Common myeloid progenitor, CD34-positive (primary cell): Measurements from ENCODE around the gene NPHP1.
"Not testable (repeated sequence)": the region's sequence is repeated elsewhere in the genome, so short reads cannot be mapped to it uniquely, and the experiment has no call there.

Experiments used
- CTCF ChIA-PET: fragments of 350-600 bp; sonication (Branson Sonifier 250); formaldehyde crosslinking; loops from one replicate; lab custom pipeline; 2021; ENCODE audit warnings: antibody characterized with exemption; lab: Charles Lee
- POLR2A ChIA-PET: fragments of 350-600 bp; sonication (Branson Sonifier 250); formaldehyde crosslinking; loops from one replicate; lab custom pipeline; 2021; ENCODE audit warnings: antibody characterized with exemption; lab: Charles Lee
- DNase-seq, 3 donors: peaks; one replicate each; pipeline versions ENCODE4 v3.0.0 to v3.0.0-alpha.2; 2013
- H3K27ac ChIP-seq, 2 experiments: 1 replicate in 1 of 2; 2 replicates in 1 of 2; pipeline ENCODE4 v1.7.0; 2013; ENCODE audit warnings: inconsistent platforms in 2 of 2, low read length in 2 of 2, mild to moderate bottlenecking in 2 of 2, low read depth in 1 of 2, moderate library complexity in 1 of 2; ENCODE audit not compliant: severe bottlenecking in 2 of 2, insufficient read depth in 1 of 2, poor library complexity in 1 of 2
- H3K27me3 ChIP-seq, 5 experiments: replicated peaks in 2 of 5; 1 replicate in 3 of 5; 2 replicates in 2 of 5; pipeline versions ENCODE4 v1.6.1 to v1.7.0; 2013; ENCODE audit warnings: low read length in 4 of 5, mild to moderate bottlenecking in 2 of 5, moderate library complexity in 2 of 5, inconsistent platforms in 1 of 5; ENCODE audit not compliant: insufficient read depth in 5 of 5, control insufficient read depth in 4 of 5
- H3K36me3 ChIP-seq, 4 experiments: 1 replicate in 2 of 4; 2 replicates in 2 of 4; pipeline versions ENCODE4 v1.6.1 to v1.7.0; 2013; ENCODE audit warnings: low read length in 3 of 4, control low read depth in 1 of 4, mild to moderate bottlenecking in 1 of 4; ENCODE audit not compliant: control insufficient read depth in 4 of 4, insufficient read depth in 4 of 4
- H3K4me1 ChIP-seq, 4 experiments: 1 replicate in 3 of 4; 2 replicates in 1 of 4; pipeline versions ENCODE4 v1.6.1 to v1.7.1; 2013; ENCODE audit warnings: low read length in 3 of 4, mild to moderate bottlenecking in 3 of 4, control low read depth in 1 of 4, inconsistent platforms in 1 of 4, moderate library complexity in 1 of 4; ENCODE audit not compliant: control insufficient read depth in 4 of 4, insufficient read depth in 4 of 4; ENCODE audit errors: control extremely low read depth in 1 of 4
- H3K4me3 ChIP-seq, 7 experiments: 1 replicate in 4 of 7; 2 replicates in 3 of 7; pipeline versions ENCODE4 v1.5.1 to v1.7.0; 2013; ENCODE audit warnings: mild to moderate bottlenecking in 7 of 7, low read length in 6 of 7, moderate library complexity in 6 of 7, inconsistent platforms in 2 of 7, low read depth in 2 of 7, control low read depth in 1 of 7; ENCODE audit not compliant: insufficient read depth in 4 of 7, control insufficient read depth in 1 of 7; ENCODE audit errors: extremely low read depth in 1 of 7
- H3K9me3 ChIP-seq, 5 experiments: 1 replicate in 4 of 5; 2 replicates in 1 of 5; pipeline versions ENCODE4 v1.6.1 to v1.7.1; 2013; ENCODE audit warnings: low read length in 4 of 5, mild to moderate bottlenecking in 2 of 5, inconsistent platforms in 1 of 5, low read depth in 1 of 5, moderate library complexity in 1 of 5; ENCODE audit not compliant: control insufficient read depth in 4 of 5, insufficient read depth in 2 of 5; ENCODE audit errors: control extremely low read depth in 1 of 5
- WGBS: methylation state at CpG from one replicate; pipeline ENCODE4 v1.1.5; 2013; ENCODE audit not compliant: insufficient coverage; 5-methylcytosine and 5-hydroxymethylcytosine counted together

The NPHP1 gene

DNA sequence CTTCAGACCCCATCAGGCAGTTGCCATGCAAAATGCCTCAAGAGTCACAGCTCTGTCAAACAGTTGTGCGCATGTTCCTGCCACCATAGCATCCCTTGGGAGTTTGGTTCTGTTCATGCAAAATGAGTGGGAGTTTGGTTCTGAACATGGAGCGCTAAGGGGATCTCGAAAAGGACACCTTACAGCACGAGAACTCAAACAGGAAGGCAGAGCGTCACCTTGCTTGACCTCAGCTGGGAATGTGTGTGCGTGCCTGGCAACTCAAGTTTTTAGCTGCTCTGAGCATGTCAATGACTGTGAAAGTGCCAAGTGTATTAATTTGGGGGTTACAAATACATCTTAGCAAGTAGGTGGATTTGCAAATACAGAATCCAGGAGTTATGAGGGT lies 105.8 kb downstream of the NPHP1 start:
- DNase-seq, result no peak
- ChIA-PET POLR2A (no interaction called here), CTCF (no interaction called here)
- H3K9me3 ChIP-seq, result no peaks in the 10 kb centered on the region
- peaks cover 0 to 17% (median 14%) of the 10 kb centered on the region in 4 experiments for H3K4me1 ChIP-seq
- no peaks in the 10 kb centered on the region for H3K27me3 ChIP-seq
- 91% methylated on average over 6 of the region's 6 CpGs for WGBS
- no peaks in the 10 kb centered on the region for H3K36me3 ChIP-seq
- no peak overlapping the region for H3K4me3 ChIP-seq
- no peak overlapping the region for H3K27ac ChIP-seq

DNA sequence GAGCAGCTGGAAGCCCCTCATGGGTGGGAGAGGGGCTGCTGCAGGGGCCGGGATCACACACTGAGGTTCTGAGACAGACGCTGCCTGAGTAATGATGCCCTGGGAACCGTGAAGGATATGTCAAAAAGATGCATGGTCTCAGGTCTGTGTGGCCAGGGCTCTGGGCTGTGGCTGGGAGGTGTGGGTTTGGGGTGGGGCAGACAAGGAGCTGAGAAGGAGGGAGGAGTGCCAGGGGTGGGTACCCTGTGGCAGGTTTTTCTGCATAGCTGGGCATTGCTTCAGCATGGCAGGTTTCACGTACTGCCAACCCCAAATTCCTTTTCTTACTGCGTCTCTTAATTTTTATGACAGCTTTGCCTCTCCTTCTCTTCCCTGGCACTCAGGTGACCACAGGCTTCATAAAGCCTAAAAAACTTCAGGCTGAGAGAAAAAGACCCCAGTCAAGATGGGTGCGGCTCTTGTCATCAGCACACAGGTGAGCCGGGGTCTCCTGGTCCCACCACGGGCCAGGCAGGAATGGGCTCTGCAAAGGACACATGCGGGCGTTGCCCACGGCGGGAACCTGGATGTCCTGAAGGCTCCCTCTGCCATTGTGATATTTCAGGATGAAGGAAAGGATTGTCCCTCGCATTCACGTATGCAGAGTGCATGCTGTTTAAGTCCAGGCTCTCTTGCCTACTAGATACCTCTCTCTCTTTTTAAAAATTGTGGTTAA lies 107.2 kb downstream of the NPHP1 start:
- Histone ChIP-seq H3K4me3 (no peak overlapping the region), H3K4me1 (peaks cover 0 to 17% (median 14%) of the 10 kb centered on the region in 4 experiments), H3K27me3 (no peaks in the 10 kb centered on the region), H3K36me3 (no peaks in the 10 kb centered on the region), H3K9me3 (no peaks in the 10 kb centered on the region), H3K27ac (no peak overlapping the region)
- WGBS, result 91% methylated on average over 12 of the region's 14 CpGs
- CTCF ChIA-PET, result no interaction called here
- no peak for DNase-seq
- POLR2A ChIA-PET, result no interaction called here

DNA sequence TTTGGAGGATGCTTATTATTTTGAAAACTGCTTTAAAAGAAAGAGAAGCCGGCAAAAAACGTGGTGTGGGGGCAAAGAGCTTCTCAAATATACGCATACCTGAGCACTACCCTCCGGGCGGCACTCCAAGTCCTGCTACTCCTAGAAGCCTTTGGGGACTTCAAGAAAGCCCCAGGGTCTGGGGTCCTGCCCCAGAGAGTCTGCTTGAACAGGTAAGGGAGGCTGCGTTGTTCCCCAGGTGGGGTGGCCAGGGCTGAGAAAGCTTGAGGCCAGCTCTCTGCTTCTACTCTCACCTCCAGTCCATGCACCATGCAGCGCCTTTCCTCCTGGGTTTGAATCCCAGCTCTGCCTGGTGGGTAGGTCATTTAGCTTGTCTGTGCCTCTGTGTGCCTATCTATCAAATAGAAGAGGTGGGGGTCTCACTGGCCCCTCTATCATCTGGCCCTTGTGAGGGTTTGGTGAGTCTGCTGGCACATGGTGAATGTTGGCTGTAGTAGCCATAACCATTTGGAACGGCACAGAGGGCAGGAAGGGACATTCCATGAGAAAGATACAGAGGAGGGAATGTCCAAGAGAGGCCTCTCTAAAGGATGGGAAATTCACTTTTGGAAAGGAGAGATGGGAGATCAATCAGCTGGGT lies 108.7 kb downstream of the NPHP1 start:
- H3K27me3 ChIP-seq, result no peaks in the 10 kb centered on the region
- DNase-seq, result no peak
- WGBS, result 93% methylated on average over 5 of the region's 8 CpGs
- H3K9me3 ChIP-seq, result no peaks in the 10 kb centered on the region
- H3K27ac ChIP-seq, result no peak overlapping the region
- no peaks in the 10 kb centered on the region for H3K36me3 ChIP-seq
- peaks cover 0 to 13% (median 7%) of the 10 kb centered on the region in 4 experiments for H3K4me1 ChIP-seq
- POLR2A ChIA-PET, result no interaction called here
- CTCF ChIA-PET, result interaction anchor here (1.9 kb wide), 1 partner anchor 19 kb away, joined by 4 read pairs; the partner anchor contains the start of gene MALL
- H3K4me3 ChIP-seq, result no peak overlapping the region

DNA sequence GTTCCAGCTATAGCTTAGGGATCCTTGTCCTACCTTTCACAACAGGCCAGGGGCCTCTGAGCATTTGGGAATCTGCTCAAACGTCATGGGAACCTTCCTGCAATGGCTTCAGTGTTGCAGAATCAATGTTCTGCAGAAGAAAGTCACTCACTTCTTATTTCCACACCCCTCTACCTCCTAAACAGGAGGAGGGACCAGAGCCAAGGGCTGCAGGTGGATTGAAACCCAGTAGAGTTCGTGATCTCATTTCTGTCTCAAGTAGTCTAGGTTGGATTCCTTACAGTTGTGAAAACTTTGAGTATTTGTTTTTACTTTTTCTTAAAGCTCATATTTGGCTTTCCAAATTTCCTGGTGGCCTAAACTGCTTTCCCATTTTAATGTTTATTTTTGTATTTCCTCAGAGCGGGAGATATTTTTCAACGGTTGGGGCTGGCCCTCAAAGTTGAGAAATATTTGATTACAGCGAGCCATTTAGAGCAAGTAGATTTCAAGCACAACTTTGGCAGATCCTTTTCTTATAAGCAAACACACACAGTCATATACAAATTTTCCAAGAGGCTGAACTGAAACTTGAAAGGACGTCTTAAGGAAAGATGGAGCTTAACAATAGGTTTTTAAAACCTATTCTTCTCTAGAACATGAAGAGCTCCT lies 109.8 kb downstream of the NPHP1 start:
- 100% methylated on average over 1 of the region's 6 CpGs for WGBS
- H3K4me3 ChIP-seq, H3K4me1 ChIP-seq, H3K36me3 ChIP-seq, DNase-seq, H3K9me3 ChIP-seq, POLR2A ChIA-PET, H3K27me3 ChIP-seq, H3K27ac ChIP-seq: not testable (repeated sequence)
- CTCF ChIA-PET, result interaction anchor here (1.9 kb wide), 1 partner anchor 21 kb away, joined by 4 read pairs; the partner anchor contains the start of gene MALL

DNA sequence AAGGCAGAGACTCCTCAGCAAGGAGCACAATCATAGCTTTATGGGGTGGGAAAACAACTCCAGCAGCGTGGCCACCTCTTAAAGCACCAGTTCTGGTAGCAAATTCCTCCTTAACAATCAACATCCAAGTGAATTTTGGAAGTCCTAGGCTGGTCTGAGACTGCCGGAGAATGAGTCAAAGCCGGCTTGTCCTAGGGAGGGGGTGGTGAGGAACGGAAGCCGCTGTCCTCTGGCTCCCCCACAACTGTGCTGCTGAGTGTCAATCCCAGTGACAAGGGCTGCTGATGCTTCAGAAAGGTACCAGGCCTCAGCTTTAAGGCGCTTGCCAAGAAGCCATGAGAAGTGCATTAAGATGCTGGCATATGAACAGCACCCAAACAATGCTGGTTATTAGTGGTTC lies 110.9 kb downstream of the NPHP1 start:
- DNase-seq, H3K27ac ChIP-seq, H3K27me3 ChIP-seq, H3K4me3 ChIP-seq, H3K9me3 ChIP-seq, CTCF ChIA-PET, POLR2A ChIA-PET, H3K4me1 ChIP-seq, H3K36me3 ChIP-seq: not testable (repeated sequence)
- no CpG with 5 or more reads among the region's 6 CpGs for WGBS

DNA sequence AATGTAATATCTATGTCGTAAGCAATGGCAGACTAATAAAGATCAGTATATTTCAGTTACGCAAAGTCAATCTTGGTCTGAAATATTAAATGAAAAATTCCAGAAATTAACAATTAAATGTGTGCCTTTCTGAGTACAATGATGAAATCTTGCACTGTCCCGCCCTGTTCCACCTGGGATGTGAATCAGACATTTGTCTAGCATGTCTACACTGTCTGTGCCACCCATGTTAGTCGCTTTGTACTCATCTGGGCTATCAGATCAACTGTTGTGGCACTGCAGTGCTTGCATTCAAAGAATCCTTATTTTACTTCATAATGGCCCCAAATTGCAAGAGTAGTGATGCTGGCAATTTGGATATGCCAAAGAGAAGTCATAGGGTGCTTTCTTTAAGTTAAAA lies 114.6 kb downstream of the NPHP1 start:
- DNase-seq, H3K27me3 ChIP-seq, H3K9me3 ChIP-seq, CTCF ChIA-PET, H3K4me3 ChIP-seq, H3K36me3 ChIP-seq, POLR2A ChIA-PET, H3K4me1 ChIP-seq, H3K27ac ChIP-seq: not testable (repeated sequence)
- WGBS, result no CpG with 5 or more reads among the region's 4 CpGs

DNA sequence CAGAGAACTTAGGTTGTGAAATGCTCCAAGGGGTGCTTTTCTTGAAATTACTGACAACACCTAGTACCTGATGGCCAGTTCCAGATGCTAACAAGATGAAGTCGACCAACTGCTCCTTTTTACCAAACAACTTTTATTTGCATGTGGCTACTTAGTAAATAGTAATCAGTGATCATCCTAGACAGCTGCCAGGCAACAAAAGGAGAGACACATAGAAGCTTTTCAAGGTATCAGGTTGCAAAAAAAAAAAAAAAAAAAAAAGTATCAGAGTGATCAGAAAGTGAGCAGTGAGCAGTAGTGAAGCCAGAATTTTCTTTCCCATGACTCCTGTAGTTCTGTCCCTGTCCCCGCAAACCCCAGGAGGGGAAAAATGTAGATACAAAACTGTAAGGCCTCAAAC lies 121.1 kb downstream of the NPHP1 start:
- WGBS, result no CpG with 5 or more reads among the region's 2 CpGs
- POLR2A ChIA-PET, CTCF ChIA-PET: not testable (repeated sequence)

More for the DNA sequence above, 121.1 kb downstream of the NPHP1 start:
- not testable (repeated sequence) for H3K4me1 ChIP-seq, H3K27me3 ChIP-seq, DNase-seq, H3K36me3 ChIP-seq, H3K9me3 ChIP-seq, H3K4me3 ChIP-seq, H3K27ac ChIP-seq
